ENCODE measurements around the gene CCER1. TPM values are rescaled to one million over a fixed set of nuclear protein-coding genes. Genes with fewer than 3 reads are reported as not detected.
A peak's percentile ranks its signal among the peaks of the same experiment; 100 is the strongest.

Gene CCER1
- total RNA-seq, 2 experiments from 2014 or later: not detected

GRCh38 chr12:90979019-90979418 lies 24.0 kb upstream of the CCER1 start:
- CTCF ChIA-PET: interaction anchor here (0.7 to 4.1 kb wide), 3 partner anchors 20 to 352 kb away, joined by 3 to 30 read pairs (median 5); no protein-coding TSS in a partner anchor
- no peak overlapping the region for H3K27ac Mint-ChIP-seq

GRCh38 chr12:90978117-90978770 lies 23.3 kb upstream of the CCER1 start:
- H3K27me3 Mint-ChIP-seq: peaks cover 15% of the 10 kb centered on the region
- no peaks in the 10 kb centered on the region for H3K9me3 Mint-ChIP-seq (ENCODE audit: low read depth)
- ATAC-seq (peak; percentile 51), DNase-seq (no peak)
- no peak overlapping the region for H3K4me3 Mint-ChIP-seq
- H3K36me3 Mint-ChIP-seq: no peaks in the 10 kb centered on the region
- no peak overlapping the region for H3K27ac Mint-ChIP-seq
- CTCF ChIA-PET: interaction anchor here (0.7 to 4.1 kb wide), 5 partner anchors 8 to 353 kb away, joined by 3 to 30 read pairs (median 3); no protein-coding TSS in a partner anchor
- H3K4me1 Mint-ChIP-seq: no peaks in the 10 kb centered on the region

More at GRCh38 chr12:90979019-90979418, 24.0 kb upstream of the CCER1 start:
- Mint-ChIP-seq H3K36me3 (no peaks in the 10 kb centered on the region), H3K9me3 (ENCODE audit: low read depth) (no peaks in the 10 kb centered on the region), H3K4me1 (no peaks in the 10 kb centered on the region), H3K27me3 (peaks cover 15% of the 10 kb centered on the region), H3K4me3 (no peak overlapping the region)
- ATAC-seq: no peak
- no peak for DNase-seq

- Mint-ChIP-seq H3K36me3 (no peaks in the 10 kb centered on the region), H3K9me3 (ENCODE audit: low read depth) (no peaks in the 10 kb centered on the region), H3K4me3 (no peak overlapping the region), H3K27me3 (peaks cover 15% of the 10 kb centered on the region), H3K4me1 (no peaks in the 10 kb centered on the region), H3K27ac (no peak overlapping the region)
- no peak for ATAC-seq
- DNase-seq: no peak
- CTCF ChIA-PET: interaction anchor here (1.5 to 4.1 kb wide), 3 partner anchors 18 to 351 kb away, joined by 3 to 30 read pairs (median 5); no protein-coding TSS in a partner anchor
These were observed 22.2 kb upstream of the CCER1 start for GRCh38 chr12:90977224-90977623.

GRCh38 chr12:90974286-90974685 lies 19.3 kb upstream of the CCER1 start:
- peaks cover 10% of the 10 kb centered on the region for H3K27me3 Mint-ChIP-seq
- no peaks in the 10 kb centered on the region for H3K4me1 Mint-ChIP-seq
- CTCF ChIA-PET: no interaction called here

GRCh38 chr12:90972226-90972625 lies 17.2 kb upstream of the CCER1 start:
- no peaks in the 10 kb centered on the region for H3K36me3 Mint-ChIP-seq
- ATAC-seq: no peak

More at GRCh38 chr12:90974286-90974685, 19.3 kb upstream of the CCER1 start:
- no peaks in the 10 kb centered on the region for H3K9me3 Mint-ChIP-seq (ENCODE audit: low read depth)
- ATAC-seq (no peak), DNase-seq (no peak)
- H3K4me3 Mint-ChIP-seq: no peak overlapping the region
- no peaks in the 10 kb centered on the region for H3K36me3 Mint-ChIP-seq
- no peak overlapping the region for H3K27ac Mint-ChIP-seq

GRCh38 chr12:90970911-90971310 lies 15.9 kb upstream of the CCER1 start:
- H3K36me3 Mint-ChIP-seq: no peaks in the 10 kb centered on the region
- DNase-seq (no peak), ATAC-seq (no peak)
- CTCF ChIA-PET: no interaction called here
- no peaks in the 10 kb centered on the region for H3K9me3 Mint-ChIP-seq (ENCODE audit: low read depth)
- no peak overlapping the region for H3K4me3 Mint-ChIP-seq
- H3K27ac Mint-ChIP-seq: no peak overlapping the region
- H3K4me1 Mint-ChIP-seq: no peaks in the 10 kb centered on the region
- peaks cover 9% of the 10 kb centered on the region for H3K27me3 Mint-ChIP-seq

More at GRCh38 chr12:90972226-90972625, 17.2 kb upstream of the CCER1 start:
- H3K9me3 Mint-ChIP-seq (ENCODE audit: low read depth): no peaks in the 10 kb centered on the region
- CTCF ChIA-PET: no interaction called here
- no peaks in the 10 kb centered on the region for H3K4me1 Mint-ChIP-seq
- peaks cover 13% of the 10 kb centered on the region for H3K27me3 Mint-ChIP-seq
- DNase-seq: no peak
- no peak overlapping the region for H3K4me3 Mint-ChIP-seq
- no peak overlapping the region for H3K27ac Mint-ChIP-seq

- H3K9me3 Mint-ChIP-seq (ENCODE audit: low read depth): no peaks in the 10 kb centered on the region
- no peaks in the 10 kb centered on the region for H3K36me3 Mint-ChIP-seq
- no peak overlapping the region for H3K4me3 Mint-ChIP-seq
- no peak overlapping the region for H3K27ac Mint-ChIP-seq
- peaks cover 9% of the 10 kb centered on the region for H3K27me3 Mint-ChIP-seq
- no peak for ATAC-seq
- CTCF ChIA-PET: interaction anchor here (0.8 kb wide), 1 partner anchor 8 kb away, joined by 3 read pairs; no protein-coding TSS in a partner anchor
- no peaks in the 10 kb centered on the region for H3K4me1 Mint-ChIP-seq
- DNase-seq: no peak
These were observed 15.5 kb upstream of the CCER1 start for GRCh38 chr12:90970471-90970870.

- ATAC-seq (no peak), DNase-seq (no peak)
- Mint-ChIP-seq H3K36me3 (no peaks in the 10 kb centered on the region), H3K4me3 (no peak overlapping the region), H3K27ac (no peak overlapping the region), H3K4me1 (no peaks in the 10 kb centered on the region), H3K9me3 (ENCODE audit: low read depth) (no peaks in the 10 kb centered on the region), H3K27me3 (peaks cover 9% of the 10 kb centered on the region)
- CTCF ChIA-PET: interaction anchor here (0.8 kb wide), 1 partner anchor 8 kb away, joined by 3 read pairs; no protein-coding TSS in a partner anchor
These were observed 14.9 kb upstream of the CCER1 start for GRCh38 chr12:90969851-90970250.

- ATAC-seq (no peak), DNase-seq (no peak)
- CTCF ChIA-PET: no interaction called here
- H3K9me3 Mint-ChIP-seq (ENCODE audit: low read depth): no peaks in the 10 kb centered on the region
- H3K4me3 Mint-ChIP-seq: no peak overlapping the region
- no peaks in the 10 kb centered on the region for H3K4me1 Mint-ChIP-seq
- H3K27ac Mint-ChIP-seq: no peak overlapping the region
- H3K36me3 Mint-ChIP-seq: no peaks in the 10 kb centered on the region
- peaks cover 7% of the 10 kb centered on the region for H3K27me3 Mint-ChIP-seq
These were observed 14.4 kb upstream of the CCER1 start for GRCh38 chr12:90969346-90969745.

- DNase-seq (no peak), ATAC-seq (no peak)
- Mint-ChIP-seq H3K36me3 (no peaks in the 10 kb centered on the region), H3K4me3 (no peak overlapping the region), H3K27ac (no peak overlapping the region), H3K9me3 (ENCODE audit: low read depth) (no peaks in the 10 kb centered on the region), H3K4me1 (no peaks in the 10 kb centered on the region), H3K27me3 (peaks cover 7% of the 10 kb centered on the region)
- CTCF ChIA-PET: no interaction called here
These were observed 10.2 kb upstream of the CCER1 start for GRCh38 chr12:90965204-90965603.

- Mint-ChIP-seq H3K27ac (no peak overlapping the region), H3K27me3 (peaks cover 7% of the 10 kb centered on the region), H3K9me3 (ENCODE audit: low read depth) (no peaks in the 10 kb centered on the region), H3K36me3 (no peaks in the 10 kb centered on the region), H3K4me3 (no peak overlapping the region), H3K4me1 (no peaks in the 10 kb centered on the region)
- DNase-seq (no peak), ATAC-seq (no peak)
- CTCF ChIA-PET: interaction anchor here (0.8 kb wide), 1 partner anchor 14 kb away, joined by 3 read pairs; no protein-coding TSS in a partner anchor
These were observed 9.6 kb upstream of the CCER1 start for GRCh38 chr12:90964616-90965015.

GRCh38 chr12:90963946-90964345 lies 9.0 kb upstream of the CCER1 start:
- CTCF ChIA-PET: interaction anchor here (0.8 kb wide), 1 partner anchor 13 kb away, joined by 3 read pairs; no protein-coding TSS in a partner anchor

GRCh38 chr12:90961154-90961553 lies 6.2 kb upstream of the CCER1 start:
- DNase-seq (no peak), ATAC-seq (no peak)
- H3K4me1 Mint-ChIP-seq: no peaks in the 10 kb centered on the region
- peaks cover 3% of the 10 kb centered on the region for H3K27me3 Mint-ChIP-seq
- no peaks in the 10 kb centered on the region for H3K36me3 Mint-ChIP-seq
- no peaks in the 10 kb centered on the region for H3K9me3 Mint-ChIP-seq (ENCODE audit: low read depth)
- CTCF ChIA-PET: interaction anchor here (1.2 kb wide), 1 partner anchor 20 kb away, joined by 3 read pairs; no protein-coding TSS in a partner anchor
- no peak overlapping the region for H3K4me3 Mint-ChIP-seq
- no peak overlapping the region for H3K27ac Mint-ChIP-seq

More at GRCh38 chr12:90963946-90964345, 9.0 kb upstream of the CCER1 start:
- Mint-ChIP-seq H3K27me3 (peaks cover 7% of the 10 kb centered on the region), H3K36me3 (no peaks in the 10 kb centered on the region), H3K9me3 (ENCODE audit: low read depth) (no peaks in the 10 kb centered on the region), H3K4me1 (no peaks in the 10 kb centered on the region), H3K4me3 (no peak overlapping the region), H3K27ac (no peak overlapping the region)
- ATAC-seq (no peak), DNase-seq (no peak)

GRCh38 chr12:90959538-90960139 lies 4.7 kb upstream of the CCER1 start:
- Mint-ChIP-seq H3K9me3 (ENCODE audit: low read depth) (no peaks in the 10 kb centered on the region), H3K27ac (no peak overlapping the region), H3K4me3 (no peak overlapping the region), H3K27me3 (peaks cover 3% of the 10 kb centered on the region), H3K4me1 (no peaks in the 10 kb centered on the region), H3K36me3 (no peaks in the 10 kb centered on the region)
- CTCF ChIA-PET: interaction anchor here (0.6 to 2.0 kb wide), 6 partner anchors 13 to 396 kb away, joined by 3 to 9 read pairs (median 4); no protein-coding TSS in a partner anchor
- ATAC-seq: no peak
- DNase-seq: no peak

Measured in activated CD8-positive, alpha-beta memory T cell treated with anti-CD3 and anti-CD28 coated beads, Interleukin-2, amount 10 ng/mL, durations not matched to agents 7 days and 5 days (primary cell).